CD4-positive, alpha-beta T cell treated with Interleukin-15 for 4 hours (primary cell): ENCODE measurements around the gene PDYN.

Experiments
- DNase-seq: peaks from one replicate; pipeline ENCODE4 v3.0.0-alpha.2; 2020; ENCODE audit warnings: low spot score

PDYN gene

GRCh38 chr20:1934721-1935573 lies 58.9 kb downstream of the PDYN start:
- no peak for DNase-seq

- DNase-seq: no peak
Observed at GRCh38 chr20:1934156-1934555, 59.7 kb downstream of the PDYN start.

GRCh38 chr20:1933465-1933870 lies 60.4 kb downstream of the PDYN start:
- no peak for DNase-seq

GRCh38 chr20:1932971-1933370 lies 60.9 kb downstream of the PDYN start:
- no peak for DNase-seq

GRCh38 chr20:1931830-1932229 lies 62.0 kb downstream of the PDYN start:
- DNase-seq: no peak

- no peak for DNase-seq
Observed at GRCh38 chr20:1930165-1930564, 63.7 kb downstream of the PDYN start.

GRCh38 chr20:1929460-1929859 lies 64.4 kb downstream of the PDYN start:
- DNase-seq: no peak

- DNase-seq: no peak
Observed at GRCh38 chr20:1928782-1929181, 65.1 kb downstream of the PDYN start.
